Common myeloid progenitor, CD34-positive (primary cell): ENCODE data around the gene ATP2C2.

ENCODE experiments used
- CTCF ChIA-PET: fragments of 350-600 bp; sonication (Branson Sonifier 250); formaldehyde crosslinking; loops from one replicate; lab custom pipeline; 2021; ENCODE audit warnings: antibody characterized with exemption; lab: Charles Lee
- POLR2A ChIA-PET: fragments of 350-600 bp; sonication (Branson Sonifier 250); formaldehyde crosslinking; loops from one replicate; lab custom pipeline; 2021; ENCODE audit warnings: antibody characterized with exemption; lab: Charles Lee
- DNase-seq, 3 donors: peaks; one replicate each; pipeline versions ENCODE4 v3.0.0 to v3.0.0-alpha.2; 2013
- H3K27ac ChIP-seq, 2 experiments: 1 replicate in 1 of 2; 2 replicates in 1 of 2; pipeline ENCODE4 v1.7.0; 2013; ENCODE audit warnings: inconsistent platforms in 2 of 2, low read length in 2 of 2, mild to moderate bottlenecking in 2 of 2, low read depth in 1 of 2, moderate library complexity in 1 of 2; ENCODE audit not compliant: severe bottlenecking in 2 of 2, insufficient read depth in 1 of 2, poor library complexity in 1 of 2
- H3K27me3 ChIP-seq, 5 experiments: replicated peaks in 2 of 5; 1 replicate in 3 of 5; 2 replicates in 2 of 5; pipeline versions ENCODE4 v1.6.1 to v1.7.0; 2013; ENCODE audit warnings: low read length in 4 of 5, mild to moderate bottlenecking in 2 of 5, moderate library complexity in 2 of 5, inconsistent platforms in 1 of 5; ENCODE audit not compliant: insufficient read depth in 5 of 5, control insufficient read depth in 4 of 5
- H3K36me3 ChIP-seq, 4 experiments: 1 replicate in 2 of 4; 2 replicates in 2 of 4; pipeline versions ENCODE4 v1.6.1 to v1.7.0; 2013; ENCODE audit warnings: low read length in 3 of 4, control low read depth in 1 of 4, mild to moderate bottlenecking in 1 of 4; ENCODE audit not compliant: control insufficient read depth in 4 of 4, insufficient read depth in 4 of 4
- H3K4me1 ChIP-seq, 4 experiments: 1 replicate in 3 of 4; 2 replicates in 1 of 4; pipeline versions ENCODE4 v1.6.1 to v1.7.1; 2013; ENCODE audit warnings: low read length in 3 of 4, mild to moderate bottlenecking in 3 of 4, control low read depth in 1 of 4, inconsistent platforms in 1 of 4, moderate library complexity in 1 of 4; ENCODE audit not compliant: control insufficient read depth in 4 of 4, insufficient read depth in 4 of 4; ENCODE audit errors: control extremely low read depth in 1 of 4
- H3K4me3 ChIP-seq, 7 experiments: 1 replicate in 4 of 7; 2 replicates in 3 of 7; pipeline versions ENCODE4 v1.5.1 to v1.7.0; 2013; ENCODE audit warnings: mild to moderate bottlenecking in 7 of 7, low read length in 6 of 7, moderate library complexity in 6 of 7, inconsistent platforms in 2 of 7, low read depth in 2 of 7, control low read depth in 1 of 7; ENCODE audit not compliant: insufficient read depth in 4 of 7, control insufficient read depth in 1 of 7; ENCODE audit errors: extremely low read depth in 1 of 7
- H3K9me3 ChIP-seq, 5 experiments: 1 replicate in 4 of 5; 2 replicates in 1 of 5; pipeline versions ENCODE4 v1.6.1 to v1.7.1; 2013; ENCODE audit warnings: low read length in 4 of 5, mild to moderate bottlenecking in 2 of 5, inconsistent platforms in 1 of 5, low read depth in 1 of 5, moderate library complexity in 1 of 5; ENCODE audit not compliant: control insufficient read depth in 4 of 5, insufficient read depth in 2 of 5; ENCODE audit errors: control extremely low read depth in 1 of 5
- WGBS: methylation state at CpG from one replicate; pipeline ENCODE4 v1.1.5; 2013; ENCODE audit not compliant: insufficient coverage; 5-methylcytosine and 5-hydroxymethylcytosine counted together

The ATP2C2 gene

GRCh38 chr16:84505249-84506187 is 137.2 kb downstream of the ATP2C2 start:
- H3K4me3 ChIP-seq, result peak overlapping the region in 5 of 7 experiments; percentile 85 to 99 (median 89)
- 79% methylated on average over 32 of the region's 33 CpGs for WGBS
- POLR2A ChIA-PET, result interaction anchor here (0.6 to 0.7 kb wide), 2 partner anchors 92 to 614 kb away, joined by 3 to 5 read pairs; no protein-coding TSS in a partner anchor
- peak overlapping the region in 1 of 2 experiments; percentile 70 for H3K27ac ChIP-seq
- H3K4me1 ChIP-seq, result peaks cover 0 to 24% (median 21%) of the 10 kb centered on the region in 4 experiments
- no peaks in the 10 kb centered on the region for H3K9me3 ChIP-seq
- no peak for DNase-seq
- CTCF ChIA-PET, result interaction anchor here (1.0 to 12.9 kb wide), 12 partner anchors 8 to 549 kb away, joined by 3 to 151 read pairs (median 4); partner anchors contain the start of gene COTL1
- H3K27me3 ChIP-seq, result no peaks in the 10 kb centered on the region
- peaks cover 0 to 7% (median 1%) of the 10 kb centered on the region in 4 experiments for H3K36me3 ChIP-seq

- H3K4me3 ChIP-seq, result no peak overlapping the region
- 66% methylated on average over 21 of the region's 27 CpGs for WGBS
- ChIA-PET POLR2A (interaction anchor here (0.7 kb wide), 1 partner anchor 248 kb away, joined by 3 read pairs; no protein-coding TSS in a partner anchor), CTCF (interaction anchor here (0.8 to 12.9 kb wide), 9 partner anchors 8 to 550 kb away, joined by 3 to 151 read pairs (median 4); partner anchors contain the start of gene COTL1)
- H3K9me3 ChIP-seq, result no peaks in the 10 kb centered on the region
- H3K27me3 ChIP-seq, result no peaks in the 10 kb centered on the region
- peaks cover 0 to 3% (median 0%) of the 10 kb centered on the region in 4 experiments for H3K36me3 ChIP-seq
- no peak overlapping the region for H3K27ac ChIP-seq
- DNase-seq, result peak in 2 of 3 donors; percentile 70 to 78
- H3K4me1 ChIP-seq, result peaks cover 0 to 24% (median 21%) of the 10 kb centered on the region in 4 experiments
Measured at GRCh38 chr16:84507011-84507982, 139.0 kb downstream of the ATP2C2 start.

GRCh38 chr16:84508502-84508901 is 140.2 kb downstream of the ATP2C2 start:
- Histone ChIP-seq H3K27me3 (no peaks in the 10 kb centered on the region), H3K27ac (no peak overlapping the region), H3K9me3 (no peaks in the 10 kb centered on the region), H3K4me1 (peaks cover 0 to 24% (median 21%) of the 10 kb centered on the region in 4 experiments), H3K36me3 (no peaks in the 10 kb centered on the region), H3K4me3 (no peak overlapping the region)
- WGBS, result 91% methylated on average over 6 of the region's 8 CpGs
- ChIA-PET POLR2A (interaction anchor here (0.7 kb wide), 1 partner anchor 249 kb away, joined by 3 read pairs; no protein-coding TSS in a partner anchor), CTCF (interaction anchor here (0.6 to 12.9 kb wide), 4 partner anchors 14 to 164 kb away, joined by 3 to 151 read pairs (median 3); partner anchors contain the start of gene COTL1)
- no peak for DNase-seq

- Histone ChIP-seq H3K4me3 (no peak overlapping the region), H3K36me3 (no peaks in the 10 kb centered on the region), H3K27me3 (no peaks in the 10 kb centered on the region), H3K4me1 (peaks cover 0 to 19% (median 17%) of the 10 kb centered on the region in 4 experiments), H3K27ac (no peak overlapping the region), H3K9me3 (no peaks in the 10 kb centered on the region)
- DNase-seq, result no peak
- 93% methylated on average over 18 of the region's 20 CpGs for WGBS
- ChIA-PET CTCF (interaction anchor here (1.2 to 12.9 kb wide), 3 partner anchors 13 to 163 kb away, joined by 3 to 151 read pairs (median 3); partner anchors contain the start of gene COTL1), POLR2A (no interaction called here)
Measured at GRCh38 chr16:84509032-84509950, 141.0 kb downstream of the ATP2C2 start.

- Histone ChIP-seq H3K36me3 (no peaks in the 10 kb centered on the region), H3K4me3 (no peak overlapping the region), H3K9me3 (no peaks in the 10 kb centered on the region), H3K27me3 (no peaks in the 10 kb centered on the region), H3K27ac (no peak overlapping the region), H3K4me1 (peaks cover 0 to 15% (median 10%) of the 10 kb centered on the region in 4 experiments)
- POLR2A ChIA-PET, result no interaction called here
- 14% methylated on average over 20 of the region's 21 CpGs for WGBS
- CTCF ChIA-PET, result interaction anchor here (0.6 to 12.9 kb wide), 20 partner anchors 9 to 242 kb away, joined by 3 to 151 read pairs (median 4); partner anchors contain the start of gene COTL1
- peak; percentile 76 to 90 (median 83) for DNase-seq
Measured at GRCh38 chr16:84511180-84511800, 143.0 kb downstream of the ATP2C2 start.
